ENCODE measurements around the gene ADTRP. TPM values are rescaled to one million over a fixed set of nuclear protein-coding genes. Genes with fewer than 3 reads are reported as not detected.

The ADTRP gene
- total RNA-seq, 4 donors from 2014 or later = 119 to 199 (median 181) TPM

- intact Hi-C loops (cut with DNase I; ENCODE audit: low total_unique reads) = no loop called here
- Histone ChIP-seq H3K4me3 (no peak overlapping the region), H3K27ac (no peak overlapping the region), H3K27me3 (no peaks in the 10 kb centered on the region), H3K4me1 (peaks cover 15 to 33% (median 26%) of the 10 kb centered on the region in 4 donors), H3K36me3 (no peaks in the 10 kb centered on the region), H3K9me3 (no peaks in the 10 kb centered on the region)
- in situ Hi-C loops (cut with MboI; ENCODE audit: low pct_ligation_motif_present in 1 of 4, low pct_unique_long_range_greater_than_20kb in 1 of 4, low sequenced_read_pairs in 3 of 4) = no loop called here
- DNase-seq = no peak
- WGBS, 2 donors (ENCODE audit: low coverage in 1 of 2) = 85 to 90% methylated on average over 4 to 5 of the region's 5 CpGs
- no peak for TF ChIP-seq EP300 (IDR thresholded peaks at IDR 0.05; ENCODE audit: low read depth)
- TF ChIP-seq, protein P1, sequence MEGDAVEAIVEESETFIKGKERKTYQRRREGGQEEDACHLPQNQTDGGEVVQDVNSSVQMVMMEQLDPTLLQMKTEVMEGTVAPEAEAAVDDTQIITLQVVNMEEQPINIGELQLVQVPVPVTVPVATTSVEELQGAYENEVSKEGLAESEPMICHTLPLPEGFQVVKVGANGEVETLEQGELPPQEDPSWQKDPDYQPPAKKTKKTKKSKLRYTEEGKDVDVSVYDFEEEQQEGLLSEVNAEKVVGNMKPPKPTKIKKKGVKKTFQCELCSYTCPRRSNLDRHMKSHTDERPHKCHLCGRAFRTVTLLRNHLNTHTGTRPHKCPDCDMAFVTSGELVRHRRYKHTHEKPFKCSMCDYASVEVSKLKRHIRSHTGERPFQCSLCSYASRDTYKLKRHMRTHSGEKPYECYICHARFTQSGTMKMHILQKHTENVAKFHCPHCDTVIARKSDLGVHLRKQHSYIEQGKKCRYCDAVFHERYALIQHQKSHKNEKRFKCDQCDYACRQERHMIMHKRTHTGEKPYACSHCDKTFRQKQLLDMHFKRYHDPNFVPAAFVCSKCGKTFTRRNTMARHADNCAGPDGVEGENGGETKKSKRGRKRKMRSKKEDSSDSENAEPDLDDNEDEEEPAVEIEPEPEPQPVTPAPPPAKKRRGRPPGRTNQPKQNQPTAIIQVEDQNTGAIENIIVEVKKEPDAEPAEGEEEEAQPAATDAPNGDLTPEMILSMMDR (IDR thresholded peaks at IDR 0.05) = no peak
- TF ChIP-seq POLR2A (IDR thresholded peaks at IDR 0.05) = no peak
- no peak for TF ChIP-seq POLR2AphosphoS5 (IDR thresholded peaks at IDR 0.05)
These were observed 5.6 kb downstream of the ADTRP start for GRCh38 chr6:11773013-11773412.

DNA sequence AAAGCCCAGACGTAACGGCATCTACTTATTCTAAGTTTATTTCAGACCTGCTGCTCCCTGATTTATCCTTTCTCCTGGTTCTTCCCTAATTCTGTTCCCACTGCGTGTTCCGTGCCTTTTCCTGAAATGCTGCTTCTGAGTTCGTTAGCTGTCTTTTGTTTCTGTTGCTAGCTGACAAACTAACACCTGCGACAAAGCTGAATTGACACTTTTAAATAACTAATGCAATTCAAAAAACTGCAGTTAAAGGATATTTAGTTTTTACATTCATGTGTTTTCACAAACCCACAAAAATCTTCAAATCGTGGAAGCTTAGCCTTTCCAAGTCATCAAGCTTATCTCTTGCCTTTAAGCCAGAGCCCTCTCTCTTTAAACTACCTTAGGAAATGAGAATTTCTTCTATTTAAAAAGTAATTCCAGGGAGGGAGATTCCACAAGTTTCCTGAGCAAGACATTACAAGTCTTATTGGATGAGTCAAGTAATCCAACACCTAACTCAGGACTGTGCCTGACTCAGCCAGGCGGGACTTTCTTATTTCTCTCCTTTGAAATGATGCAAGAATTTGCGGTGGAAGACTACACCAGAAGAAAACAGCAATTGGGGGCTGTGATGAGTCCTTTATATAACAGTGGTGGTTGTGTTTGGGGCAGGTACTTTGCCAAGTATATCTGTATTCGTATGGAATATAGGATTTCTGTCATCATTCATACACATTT, 6.3 kb downstream of the ADTRP start:
- intact Hi-C loops (cut with DNase I; ENCODE audit: low total_unique reads) = no loop called here
- no peak overlapping the region for H3K4me3 ChIP-seq
- no peak for TF ChIP-seq POLR2A (IDR thresholded peaks at IDR 0.05)
- TF ChIP-seq, protein P1 (IDR thresholded peaks at IDR 0.05) = no peak
- no peak for TF ChIP-seq POLR2AphosphoS5 (IDR thresholded peaks at IDR 0.05)
- no peak for TF ChIP-seq EP300 (IDR thresholded peaks at IDR 0.05; ENCODE audit: low read depth)
- no peaks in the 10 kb centered on the region for H3K27me3 ChIP-seq
- peaks cover 15 to 33% (median 27%) of the 10 kb centered on the region in 4 donors for H3K4me1 ChIP-seq
- H3K27ac ChIP-seq = peak overlapping the region; percentile 80 to 90 (median 88)
- in situ Hi-C loops (cut with MboI; ENCODE audit: low pct_ligation_motif_present in 1 of 4, low pct_unique_long_range_greater_than_20kb in 1 of 4, low sequenced_read_pairs in 3 of 4) = no loop called here
- no peaks in the 10 kb centered on the region for H3K36me3 ChIP-seq
- H3K9me3 ChIP-seq = no peaks in the 10 kb centered on the region
- 86 to 94% methylated on average over 8 to 10 of the region's 10 CpGs for WGBS, 2 donors (ENCODE audit: low coverage in 1 of 2)
- no peak for DNase-seq

GRCh38 chr6:11771473-11772048, 7.0 kb downstream of the ADTRP start:
- TF ChIP-seq POLR2AphosphoS5 (IDR thresholded peaks at IDR 0.05) (no peak), EP300 (IDR thresholded peaks at IDR 0.05; ENCODE audit: low read depth) (no peak), POLR2A (IDR thresholded peaks at IDR 0.05) (no peak)
- TF ChIP-seq, protein P1 (IDR thresholded peaks at IDR 0.05) = no peak
- Histone ChIP-seq H3K4me3 (no peak overlapping the region), H3K9me3 (no peaks in the 10 kb centered on the region), H3K4me1 (peaks cover 15 to 37% (median 30%) of the 10 kb centered on the region in 4 donors), H3K27ac (peak overlapping the region; percentile 80 to 90 (median 88)), H3K36me3 (no peaks in the 10 kb centered on the region), H3K27me3 (no peaks in the 10 kb centered on the region)
- 91 to 95% methylated on average over 5 to 13 of the region's 13 CpGs for WGBS, 2 donors (ENCODE audit: low coverage in 1 of 2)
- in situ Hi-C loops (cut with MboI; ENCODE audit: low pct_ligation_motif_present in 1 of 4, low pct_unique_long_range_greater_than_20kb in 1 of 4, low sequenced_read_pairs in 3 of 4) (no loop called here), intact Hi-C loops (cut with DNase I; ENCODE audit: low total_unique reads) (no loop called here)
- DNase-seq = no peak

- Histone ChIP-seq H3K4me3 (peak overlapping the region in 1 of 4 donors; percentile 1), H3K27ac (peak overlapping the region; percentile 80 to 90 (median 88)), H3K36me3 (no peaks in the 10 kb centered on the region), H3K27me3 (no peaks in the 10 kb centered on the region), H3K9me3 (no peaks in the 10 kb centered on the region), H3K4me1 (peaks cover 15 to 44% (median 31%) of the 10 kb centered on the region in 4 donors)
- in situ Hi-C loops (cut with MboI; ENCODE audit: low pct_ligation_motif_present in 1 of 4, low pct_unique_long_range_greater_than_20kb in 1 of 4, low sequenced_read_pairs in 3 of 4) (no loop called here), intact Hi-C loops (cut with DNase I; ENCODE audit: low total_unique reads) (no loop called here)
- 10 to 64% methylated on average over 2 to 27 of the region's 27 CpGs for WGBS, 2 donors (ENCODE audit: low coverage in 1 of 2)
- peak; percentile 91 for DNase-seq
- TF ChIP-seq EP300 (IDR thresholded peaks at IDR 0.05; ENCODE audit: low read depth) (no peak), POLR2AphosphoS5 (IDR thresholded peaks at IDR 0.05) (peak; percentile 77 to 88 (median 82)), POLR2A (IDR thresholded peaks at IDR 0.05) (peak; percentile 72)
These were observed 7.8 kb downstream of the ADTRP start for GRCh38 chr6:11770546-11771466.
